K562 (cell line): Measurements from ENCODE around the gene EEFSEC. TPM values are rescaled to one million over a fixed set of nuclear protein-coding genes. Genes with fewer than 3 reads are reported as not detected.

Source experiments
- ATAC-seq: fragments of 200-7000 bp; cut with Tn5 transposase; 3 replicates; pipeline ENCODE4 v1.9.1; 2020; ENCODE audit warnings: moderate library complexity
- BruUV-seq: library from RNA; stranded (reverse); fragments of 400-500 nt; replicated peaks from 2 replicates; lab custom pipeline; 2021; lab: Mats Ljungman, UMichigan
- CTCF ChIA-PET: fragments of 300-600 bp; formaldehyde crosslinking; extraction: SDS; loops from one replicate; lab custom pipeline; 2021; ENCODE audit warnings: low intra/inter-chr PET ratio; lab: Yijun Ruan, JAX
- POLR2A ChIA-PET: fragments of 300-600, 350-650 bp; sonication (Branson Sonifier 250); formaldehyde crosslinking; extraction: SDS; loops from one replicate; lab custom pipeline; 2021; ENCODE audit warnings: antibody characterized with exemption, inconsistent platforms; lab: Yijun Ruan, JAX
- DNase-seq, 4 experiments: peaks; one replicate each; pipeline versions ENCODE4 v3.0.0 to v3.0.0-alpha.2; 2011 to 2018; ENCODE audit warnings: low spot score in 3 of 4, mixed read lengths in 3 of 4; ENCODE audit errors: extremely low read depth in 1 of 4
- FAIRE-seq: peaks from 2 replicates; lab custom pipeline; 2011; peaks lifted over from hg19 to GRCh38; lab: Jason Lieb, UNC
- H2AFZ ChIP-seq: 2 replicates; pipeline ENCODE4 v1.6.0; 2011; ENCODE audit warnings: low read depth, low read length, control low read depth, inconsistent platforms
- H3K27ac ChIP-seq: fragments of 200-600 bp; 3 replicates; pipeline ENCODE4 v1.8.0; 2011; ENCODE audit warnings: low read depth, mild to moderate bottlenecking, control low read depth, inconsistent platforms, low read length, moderate library complexity, mixed read lengths; ENCODE audit errors: extremely low read depth
- H3K27me3 ChIP-seq, 2 experiments: fragments of 300-600 bp in 1 of 2; 2 replicates in 1 of 2; 3 replicates in 1 of 2; pipeline versions ENCODE4 v1.6.0 to v1.8.0; 2011; ENCODE audit warnings: inconsistent platforms in 2 of 2, low read length in 2 of 2, mild to moderate bottlenecking in 1 of 2, mixed read lengths in 1 of 2, moderate library complexity in 1 of 2; ENCODE audit not compliant: control insufficient read depth in 2 of 2, insufficient read depth in 2 of 2
- H3K36me3 ChIP-seq: fragments of 300-600 bp; 3 replicates; pipeline ENCODE4 v1.8.0; 2011; ENCODE audit warnings: mild to moderate bottlenecking, low read length, inconsistent platforms; ENCODE audit not compliant: control insufficient read depth, insufficient read depth
- H3K4me1 ChIP-seq, 2 experiments: fragments of 200-600 bp in 1 of 2; replicated peaks in 1 of 2; 2 replicates in 1 of 2; 3 replicates in 1 of 2; pipeline versions ENCODE4 v1.5.1 to v1.8.0; 2011; ENCODE audit warnings: inconsistent platforms in 2 of 2, low read length in 2 of 2, mild to moderate bottlenecking in 1 of 2, mixed read lengths in 1 of 2, moderate library complexity in 1 of 2; ENCODE audit not compliant: control insufficient read depth in 2 of 2, insufficient read depth in 2 of 2
- H3K4me2 ChIP-seq: 2 replicates; pipeline ENCODE4 v1.6.1; 2011; ENCODE audit warnings: low read length, control low read depth, inconsistent platforms, mixed read lengths; ENCODE audit not compliant: insufficient read depth
- H3K4me3 ChIP-seq: fragments of 200-600 bp; sonication (generic), shearing (Covaris generic); 2 replicates; pipeline ENCODE4 v1.5.1; 2016; ENCODE audit warnings: control low read depth, inconsistent platforms
- H3K79me2 ChIP-seq: fragments of 200-600 bp; 3 replicates; pipeline ENCODE4 v1.8.0; 2011; ENCODE audit warnings: low read length, inconsistent platforms; ENCODE audit not compliant: control insufficient read depth, insufficient read depth
- H3K9ac ChIP-seq, 2 experiments: 2 replicates each; pipeline versions ENCODE4 v1.6.0 to v1.6.1; 2011; ENCODE audit warnings: low read depth in 2 of 2, low read length in 2 of 2, control low read depth in 1 of 2, inconsistent platforms in 1 of 2, mild to moderate bottlenecking in 1 of 2, mixed read lengths in 1 of 2; ENCODE audit not compliant: insufficient read depth in 1 of 2
- H3K9me1 ChIP-seq: one replicate; pipeline ENCODE4 v1.6.0; 2011; ENCODE audit warnings: inconsistent platforms, mild to moderate bottlenecking, low read length, moderate library complexity; ENCODE audit not compliant: control insufficient read depth, insufficient read depth
- H3K9me3 ChIP-seq: replicated peaks from 2 replicates; pipeline ENCODE4 v1.5.1; 2011; ENCODE audit warnings: low read depth, low read length, inconsistent platforms; ENCODE audit not compliant: control insufficient read depth, insufficient read depth
- H4K20me1 ChIP-seq: replicated peaks from 2 replicates; pipeline ENCODE4 v1.6.1; 2011; ENCODE audit warnings: low read length, inconsistent platforms, mixed read lengths; ENCODE audit not compliant: control insufficient read depth, insufficient read depth
- ATF3 ChIP-seq, 2 experiments: fragments of 450-650 bp in 1 of 2; sonication (generic) in 1 of 2; formaldehyde crosslinking in 1 of 2; IDR thresholded peaks in 1 of 2; conservative IDR thresholded peaks in 1 of 2; 2 replicates each; pipeline versions ENCODE4 v1.6.1 to v1.8.1; 2016 to 2023; ENCODE audit warnings: mild to moderate bottlenecking in 2 of 2, moderate library complexity in 2 of 2, inconsistent platforms in 1 of 2, missing genetic modification reagents in 1 of 2
- CREB3 ChIP-seq: fragments of 450-650 bp; conservative IDR thresholded peaks from 2 replicates; pipeline ENCODE4 v1.6.1; 2016; ENCODE audit warnings: missing genetic modification characterization, low read depth, mild to moderate bottlenecking, missing compliant biosample characterization, moderate library complexity
- GTF2B ChIP-seq: IDR thresholded peaks from 2 replicates; pipeline ENCODE4 v1.6.1; 2011; ENCODE audit not compliant: insufficient read length; ENCODE audit errors: extremely low read depth
- HCFC1 ChIP-seq: IDR thresholded peaks from 2 replicates; pipeline ENCODE4 v1.6.1; 2012; ENCODE audit warnings: low read depth, low read length, improper control_type of control experiment
- KDM4B ChIP-seq, 2 experiments: fragments of 450-650 bp in 1 of 2; sonication (generic) in 1 of 2; IDR thresholded peaks; 2 replicates each; pipeline ENCODE4 v1.6.1; 2016 to 2017; ENCODE audit warnings: borderline replicate concordance in 2 of 2, antibody characterized with exemption in 1 of 2, low read depth in 1 of 2, mild to moderate bottlenecking in 1 of 2
- MCM3 ChIP-seq: fragments of 450-650 bp; IDR thresholded peaks from 2 replicates; pipeline ENCODE4 v1.6.1; 2016
- MEF2D ChIP-seq: conservative IDR thresholded peaks from 2 replicates; pipeline ENCODE4 v1.6.1; 2016; ENCODE audit warnings: low read depth, missing genetic modification characterization, missing compliant biosample characterization
- MNT ChIP-seq, 2 experiments: fragments of 450-650 bp; conservative IDR thresholded peaks; 2 replicates each; pipeline ENCODE4 v1.6.1; 2017; ENCODE audit warnings: mild to moderate bottlenecking in 2 of 2, moderate library complexity in 2 of 2
- PHB ChIP-seq: fragments of 250-450 bp; sonication (Bioruptor Pico); IDR thresholded peaks from 2 replicates; pipeline ENCODE4 v1.5.0; 2021
- SMARCE1 ChIP-seq: fragments of 450-650 bp; IDR thresholded peaks from 2 replicates; pipeline ENCODE4 v1.7.1; 2016; ENCODE audit warnings: mild to moderate bottlenecking
- ZBTB26 ChIP-seq: fragments of 450-650 bp; formaldehyde crosslinking; IDR thresholded peaks from 2 replicates; pipeline ENCODE4 v1.4.0; 2022; ENCODE audit warnings: missing genetic modification characterization
- ZFP91 ChIP-seq: sonication (generic); formaldehyde crosslinking; IDR thresholded peaks from 2 replicates; pipeline ENCODE4 v1.8.0; 2022; ENCODE audit warnings: mild to moderate bottlenecking, missing genetic modification reagents
- ZNF584 ChIP-seq: fragments of 200-800 bp; sonication (Bioruptor generic); IDR thresholded peaks from 2 replicates; pipeline ENCODE4 v1.6.1; 2016; ENCODE audit warnings: low read depth, mild to moderate bottlenecking, missing genetic modification characterization, missing compliant biosample characterization
- WGBS: fragments of 100-300 bp; shearing (Covaris generic); methylation state at CpG from one replicate; pipeline ENCODE4 v1.1.6; 2016; ENCODE audit warnings: low coverage, mixed read lengths; ENCODE audit not compliant: insufficient coverage; ENCODE audit errors: missing lambda C conversion rate; 5-methylcytosine and 5-hydroxymethylcytosine counted together
- in situ Hi-C: fragments of 300-500 bp; cut with MboI; formaldehyde crosslinking; loops from 4 replicates; pipeline ENCODE4 v1.15.0; 2018; ENCODE audit warnings: inconsistent platforms, mixed read lengths
- intact Hi-C: fragments of 100-400 bp; cut with micrococcal nuclease; formaldehyde crosslinking; loops from 2 replicates; pipeline ENCODE4 v1.14.2; 2022
- polyA plus RNA-seq, 8 experiments: library from polyadenylated mRNA; depleted of rRNA in 4 of 8; stranded (reverse) in 5 of 8; unstranded in 3 of 8; fragments of >200 nt; fragmentation: Nextera tagmentation in 2 of 8; fragmentation: Illumina TruSeq in 1 of 8; extraction: Ambion mirVana in 2 of 8; extraction: Trizol in 1 of 8; gene quantifications; 2 replicates each; pipeline versions ENCODE4 v1.2.1 to v1.2.3, GENCODE V29; 2011 to 2014; ENCODE audit warnings: inconsistent platforms in 1 of 8, missing spikeins in 1 of 8
- total RNA-seq, 7 experiments: library from RNA; depleted of rRNA in 6 of 7; stranded (reverse); fragments of >200 nt in 6 of 7; fragmentation: Illumina TruSeq in 2 of 7; extraction: Trizol in 2 of 7; gene quantifications; 2 replicates each; pipeline versions ENCODE4 v1.2.1 to v1.2.3, GENCODE V29; 2011 to 2021; ENCODE audit warnings: low replicate concordance in 1 of 7

EEFSEC gene
- total and polyA plus RNA-seq, 9 of the 15 experiments (the other 6 are each of a cell fraction or from before 2014, with no cell fraction given) = 0.35 to 11.8 (median 7.7) TPM

GRCh38 chr3:128326051-128326823 is 173.0 kb downstream of the EEFSEC start:
- CTCF ChIA-PET = no interaction called here
- DNase-seq = no peak
- no peak overlapping the region for H3K4me3 ChIP-seq
- H3K27me3 ChIP-seq = no peaks in the 10 kb centered on the region
- POLR2A ChIA-PET = no interaction called here
- H3K27ac ChIP-seq = no peak overlapping the region
- H3K9me3 ChIP-seq = no peaks in the 10 kb centered on the region
- no TSS peak for BruUV-seq
- intact Hi-C loops (no loop called here), in situ Hi-C loops (no loop called here)
- no peaks in the 10 kb centered on the region for H4K20me1 ChIP-seq
- H3K79me2 ChIP-seq = no peaks in the 10 kb centered on the region
- no peak overlapping the region for H3K4me2 ChIP-seq
- H3K9me1 ChIP-seq = no peaks in the 10 kb centered on the region
- no peaks in the 10 kb centered on the region for H3K4me1 ChIP-seq
- H3K36me3 ChIP-seq = no peaks in the 10 kb centered on the region
- FAIRE-seq = no peak
- WGBS = 48% methylated on average over 4 of the region's 4 CpGs
- TF ChIP-seq ZBTB26 (no peak), ZNF584 (CRISPR knock-in tag) (no peak), ATF3 (IDR thresholded peaks at IDR 0.05) (no peak), ATF3 (CRISPR knock-in tag; conservative IDR thresholded peaks at IDR 0.05) (no peak), MNT (conservative IDR thresholded peaks at IDR 0.05) (no peak), MEF2D (tag) (no peak), MCM3 (no peak), PHB (CRISPR knock-in tag) (no peak), KDM4B (IDR thresholded peaks at IDR 0.05; ENCODE audit: borderline replicate concordance in 2 of 2, low read depth in 1 of 2) (no peak), CREB3 (tag) (no peak), ZFP91 (CRISPR knock-in tag) (no peak), GTF2B (no peak), HCFC1 (no peak), SMARCE1 (no peak)
- no peak overlapping the region for H2AFZ ChIP-seq
- no peak for ATAC-seq
- H3K9ac ChIP-seq = no peak overlapping the region
